Pulmonary artery endothelial cell (primary cell): Measurements from ENCODE around the gene INPP5A. TPM values are rescaled to one million over a fixed set of nuclear protein-coding genes. Genes with fewer than 3 reads are reported as not detected.

ENCODE experiments used
- DNase-seq: peaks from one replicate; pipeline ENCODE4 v3.0.0-alpha.2; 2011; ENCODE audit warnings: low read depth, low spot score
- total RNA-seq: library from RNA; depleted of rRNA; stranded (reverse); fragments of >200 nt; gene quantifications from 2 replicates; pipeline ENCODE4 v1.2.3, GENCODE V29; 2014

INPP5A gene
- total RNA-seq, 1 donor from 2014 or later: 25.4 TPM

DNA sequence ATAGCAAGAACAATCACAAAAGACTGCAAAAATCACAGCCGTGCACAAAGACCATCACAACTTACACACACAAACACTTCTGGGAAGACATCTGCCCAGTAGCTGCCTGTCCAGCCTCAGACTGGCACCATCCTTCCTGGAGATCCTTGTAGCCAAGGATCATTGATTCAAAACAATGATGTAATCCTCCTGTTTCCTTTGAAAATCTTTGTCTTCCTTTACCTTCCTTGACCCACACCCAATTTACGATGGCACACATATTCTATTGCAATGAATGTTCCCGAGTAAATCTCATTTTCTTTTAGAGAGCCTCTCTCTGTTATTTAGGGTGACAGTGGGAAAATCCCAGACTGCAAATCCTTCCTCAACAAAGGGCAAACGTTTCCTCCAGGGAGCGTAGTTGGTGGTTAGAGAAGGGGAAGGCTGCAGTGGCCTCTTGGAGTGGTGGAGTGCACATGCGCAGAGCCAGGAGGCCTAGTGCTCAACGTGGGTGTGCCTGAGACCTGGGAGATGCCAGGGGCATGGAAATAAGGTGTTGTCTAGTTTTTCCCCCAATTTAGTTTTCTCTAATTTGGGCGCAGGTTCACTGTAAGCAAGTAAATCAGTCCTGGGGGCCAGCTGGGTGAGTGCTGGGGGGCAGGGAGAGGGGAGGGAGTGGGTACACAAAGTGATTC is 3.1 kb upstream of the INPP5A start:
- no peak for DNase-seq

DNA sequence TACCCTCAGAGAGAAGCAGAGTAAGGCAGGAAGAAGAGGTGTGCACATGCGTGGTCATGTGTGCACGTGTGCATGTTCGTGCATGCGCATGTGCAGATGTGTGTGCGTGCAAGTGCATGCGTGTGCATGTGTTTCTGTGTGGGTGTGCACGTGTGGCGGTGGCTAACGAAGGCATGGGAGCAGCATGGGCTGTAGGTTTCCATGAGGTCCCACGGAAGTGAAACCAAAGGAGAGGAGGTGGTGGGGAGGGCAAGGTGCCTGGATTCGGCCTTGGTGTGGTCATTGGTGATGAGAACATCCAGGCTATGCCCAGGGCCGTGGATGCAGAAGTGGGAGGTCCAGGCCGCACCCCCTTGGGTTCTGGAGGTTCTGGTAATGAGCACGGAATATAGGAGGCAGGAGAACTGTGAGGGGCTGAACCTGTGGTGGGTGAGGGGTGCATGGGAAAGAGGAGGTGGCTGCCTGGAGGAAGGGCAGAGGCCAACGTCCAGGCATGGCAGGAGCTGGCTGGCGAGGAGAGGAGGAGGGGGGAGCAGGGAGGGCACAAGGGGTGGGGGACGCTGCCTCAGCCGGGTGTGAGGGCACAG is 2.4 kb upstream of the INPP5A start:
- no peak for DNase-seq

DNA sequence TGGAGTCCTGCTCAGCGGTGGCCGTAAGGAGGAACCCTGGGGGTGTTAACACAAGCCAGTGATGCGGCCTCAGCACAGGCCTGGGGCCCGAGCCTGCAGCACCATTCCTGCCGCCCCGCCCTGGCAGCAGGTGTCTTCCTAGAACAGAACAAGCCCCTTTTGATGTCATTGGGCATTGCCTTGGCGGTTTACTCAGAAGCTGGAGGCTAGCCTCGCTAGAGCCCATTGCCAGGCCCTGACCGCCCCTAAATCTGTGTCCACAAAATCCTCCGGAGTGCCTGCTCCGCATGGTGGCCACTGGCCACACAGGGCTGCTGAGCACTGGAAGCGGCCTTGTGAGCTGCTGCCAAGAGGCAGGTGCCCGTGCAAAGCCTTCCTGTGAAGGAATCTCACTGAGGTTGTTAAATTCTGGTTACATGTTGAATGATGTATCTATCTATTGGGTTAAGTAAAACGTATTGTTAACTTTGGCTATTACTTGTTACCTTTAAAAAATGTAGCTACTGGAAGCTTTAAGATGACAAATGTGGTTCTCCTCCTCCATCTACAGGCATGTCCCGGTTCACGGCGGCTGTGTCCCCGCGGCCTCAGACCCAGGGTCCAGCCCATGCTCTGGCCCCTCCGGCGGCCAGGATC is 1.2 kb upstream of the INPP5A start:
- DNase-seq: no peak

DNA sequence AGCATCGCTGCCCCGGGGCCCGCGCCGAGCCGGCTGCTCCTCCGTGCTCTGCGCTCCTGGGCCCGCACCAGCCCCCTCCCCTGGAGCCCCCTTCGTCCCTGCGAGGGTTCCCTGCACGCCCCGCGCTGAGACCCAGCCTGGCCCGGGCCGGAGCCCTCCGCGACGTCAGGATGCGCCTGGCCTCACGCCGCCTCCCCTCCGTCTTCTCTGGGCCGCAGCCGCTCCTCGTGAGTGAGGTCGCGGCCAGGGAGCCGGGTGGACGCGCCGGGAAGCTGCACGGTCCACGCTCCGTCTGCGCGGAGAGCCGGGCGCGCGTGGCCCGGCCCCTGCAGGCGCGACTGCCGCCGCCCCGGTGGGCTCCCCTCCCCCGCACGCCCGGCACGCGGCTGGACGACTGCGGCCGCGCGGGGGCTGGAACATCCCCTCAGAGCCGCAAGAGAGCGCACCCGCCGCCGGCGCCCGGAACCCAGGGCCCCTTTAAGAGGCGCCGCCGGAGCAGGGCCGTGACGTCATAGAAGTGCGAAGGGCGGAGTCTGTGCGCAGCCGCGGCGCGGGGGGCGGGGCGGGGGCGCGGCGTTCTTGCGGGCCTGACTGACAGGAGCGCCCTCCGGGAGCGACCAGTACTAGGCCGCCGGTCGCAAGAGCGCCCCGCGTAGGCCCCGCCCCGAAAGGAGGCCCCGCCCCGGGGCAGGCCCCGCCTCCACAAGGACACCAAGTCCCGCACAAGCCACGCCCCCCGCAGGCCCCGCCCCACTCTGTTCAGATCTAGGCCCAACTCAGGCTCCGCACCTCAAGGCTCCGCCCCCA is 507 bp upstream of the INPP5A start:
- peak; percentile 94 for DNase-seq

DNA sequence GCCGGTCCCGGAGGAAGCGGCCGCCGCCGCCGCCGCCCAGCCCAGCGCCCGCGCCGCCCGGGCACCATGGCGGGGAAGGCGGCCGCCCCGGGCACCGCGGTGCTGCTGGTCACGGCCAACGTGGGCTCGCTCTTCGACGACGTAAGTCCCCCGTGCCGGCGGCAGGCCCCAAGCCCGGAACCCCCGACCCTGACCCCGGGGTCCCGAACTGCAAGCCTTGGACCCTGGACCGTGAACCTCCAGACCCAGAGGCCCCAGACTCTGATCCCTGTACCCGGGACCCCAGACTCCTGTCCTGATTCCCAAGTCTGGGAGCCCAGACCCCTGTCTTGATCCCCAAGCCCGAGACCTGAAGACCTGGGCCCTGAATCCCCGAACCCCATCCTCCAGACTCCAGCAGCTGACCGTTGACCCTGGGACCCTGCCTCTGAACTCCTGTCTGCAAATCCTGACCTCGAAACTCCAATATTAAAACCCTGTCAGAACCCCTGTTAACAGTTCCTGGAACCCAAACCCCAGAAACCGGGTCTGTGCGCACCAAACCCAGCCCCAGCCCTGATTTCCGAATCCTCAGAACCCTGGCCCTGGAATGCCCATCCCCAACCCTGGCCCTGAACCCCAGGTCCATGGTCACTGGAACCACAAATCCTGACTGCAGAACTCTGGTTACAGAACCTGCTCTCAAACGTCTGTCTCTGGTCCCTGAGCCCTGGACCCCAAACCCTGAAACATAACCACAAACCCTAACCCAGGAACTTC is 623 bp downstream of the INPP5A start:
- DNase-seq: no peak

DNA sequence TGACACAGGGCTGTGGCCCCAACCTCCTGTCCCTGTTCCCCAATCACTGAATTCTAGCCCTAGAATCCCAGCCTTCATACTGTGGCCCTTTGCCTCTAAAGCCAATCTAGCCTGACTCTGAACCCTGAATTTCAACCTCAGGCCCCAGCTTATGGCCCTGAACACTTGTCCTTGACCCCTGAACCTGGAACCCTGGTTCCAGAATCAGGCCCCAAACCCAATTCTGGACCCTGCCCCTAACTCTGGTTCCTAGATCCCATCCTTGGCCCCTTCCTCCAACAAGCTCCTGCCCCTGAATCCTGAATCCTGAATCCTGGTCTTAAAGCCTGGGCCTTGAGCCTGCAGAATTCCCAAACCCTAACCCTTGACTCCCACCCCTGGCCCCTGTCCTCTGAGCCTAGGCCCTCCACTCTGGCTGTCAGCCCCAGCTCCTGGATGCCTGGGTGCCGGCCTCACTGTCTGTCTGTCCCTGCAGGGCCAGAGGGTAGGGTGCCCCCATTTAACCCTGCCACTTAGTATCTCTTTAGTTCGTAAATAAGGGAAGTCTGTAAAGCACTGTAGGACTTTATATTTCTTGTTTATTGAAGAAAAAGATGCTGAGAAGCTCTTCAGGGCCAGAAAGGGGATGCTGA is 1.3 kb downstream of the INPP5A start:
- DNase-seq: no peak

DNA sequence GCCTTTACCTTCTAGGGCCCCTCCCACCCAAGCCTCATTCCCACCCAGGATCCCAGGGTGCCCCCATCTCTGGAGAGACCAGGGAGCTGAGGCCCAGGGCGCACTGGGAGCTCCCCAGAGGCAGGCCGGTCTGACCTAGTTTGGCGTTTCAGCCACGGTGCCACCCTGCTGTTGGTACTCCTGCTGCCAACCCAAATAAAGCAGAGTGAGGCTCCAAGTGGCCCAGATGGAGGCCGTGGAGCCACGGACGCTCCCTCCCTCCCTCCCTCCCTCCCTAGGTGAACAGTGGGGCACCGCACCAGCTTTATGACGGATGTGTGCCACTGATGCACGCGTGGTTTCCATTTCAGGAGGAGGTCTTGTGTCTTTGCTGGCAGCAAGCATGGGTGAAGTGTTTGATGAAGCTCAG is 1.8 kb downstream of the INPP5A start:
- no peak for DNase-seq

DNA sequence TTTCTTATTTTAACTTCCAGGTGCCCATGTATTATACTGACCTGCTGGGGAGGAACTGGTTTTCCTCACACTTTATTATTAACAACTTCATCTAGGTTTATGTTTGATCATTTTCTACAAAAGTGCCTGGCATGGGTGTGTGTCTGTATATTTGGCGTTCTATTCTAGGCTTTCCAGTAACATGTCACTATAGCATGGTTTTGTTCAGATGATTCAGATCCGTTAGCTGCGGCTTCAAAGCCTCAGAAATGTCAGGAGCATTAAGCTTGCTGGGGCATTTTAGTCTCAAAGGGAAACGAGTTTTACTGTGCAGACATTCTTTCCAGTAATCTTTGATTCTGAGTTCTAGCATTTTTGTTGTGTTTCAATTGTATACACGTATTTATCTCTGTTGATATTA is 2.3 kb downstream of the INPP5A start:
- DNase-seq: no peak

DNA sequence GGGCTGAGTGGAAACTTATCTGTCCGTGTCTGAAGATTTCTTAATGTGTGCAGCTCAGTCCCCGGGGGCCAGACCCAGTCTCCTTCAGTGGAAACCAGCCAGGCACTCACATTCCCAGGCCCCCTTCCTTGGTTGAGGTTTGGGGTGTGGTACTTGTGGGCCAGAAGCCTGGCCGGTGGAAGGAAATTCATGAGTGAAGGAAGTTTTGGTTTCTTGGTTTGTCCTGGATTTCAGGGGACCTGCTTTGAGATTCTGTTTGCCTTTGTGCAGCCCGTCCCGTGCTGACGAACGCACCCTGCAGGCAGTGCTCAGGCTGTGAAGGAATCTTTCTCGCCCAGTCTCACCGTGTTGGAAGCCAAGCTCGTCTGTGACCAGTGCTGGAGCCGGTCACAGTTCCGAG is 2.9 kb downstream of the INPP5A start:
- no peak for DNase-seq

DNA sequence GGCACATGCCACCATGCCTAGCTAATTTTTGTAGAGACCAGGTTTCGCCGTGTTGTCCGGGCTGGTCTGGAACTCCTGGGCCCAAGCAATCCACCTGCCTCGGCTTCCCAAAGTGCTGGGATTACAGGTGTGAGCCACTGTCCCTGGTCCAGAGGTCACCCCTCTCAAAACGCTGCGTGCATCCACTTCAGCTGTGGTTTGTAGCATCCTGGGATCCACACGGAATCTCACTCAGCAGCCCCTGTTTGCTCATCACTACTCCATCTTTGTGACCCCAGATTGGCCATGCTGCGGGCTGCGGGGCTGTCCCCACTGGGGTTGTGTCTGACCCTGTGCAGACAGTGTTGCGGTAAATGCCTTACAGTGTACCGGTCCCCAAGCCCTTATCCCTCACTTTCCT is 3.5 kb downstream of the INPP5A start:
- DNase-seq: no peak

DNA sequence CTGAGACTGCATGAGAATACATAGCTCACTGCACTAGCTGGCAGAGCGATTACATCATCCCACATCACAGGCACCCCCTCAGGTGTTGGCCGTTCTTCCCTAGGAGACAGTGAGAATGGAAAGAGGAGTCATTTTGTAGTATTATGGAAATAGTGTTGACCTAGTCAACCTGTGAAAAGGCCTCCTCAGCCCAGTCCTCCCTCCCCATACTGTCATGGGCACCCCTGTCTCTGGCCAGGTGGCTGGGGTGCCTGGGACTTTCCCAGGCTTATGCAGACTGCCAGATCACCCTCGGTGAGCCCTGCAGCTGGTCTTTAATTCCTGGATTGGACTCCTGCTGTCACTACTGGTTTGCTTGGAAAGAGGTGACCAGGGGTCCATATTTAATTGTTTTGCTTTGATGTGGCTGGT is 4.0 kb downstream of the INPP5A start:
- DNase-seq: no peak

DNA sequence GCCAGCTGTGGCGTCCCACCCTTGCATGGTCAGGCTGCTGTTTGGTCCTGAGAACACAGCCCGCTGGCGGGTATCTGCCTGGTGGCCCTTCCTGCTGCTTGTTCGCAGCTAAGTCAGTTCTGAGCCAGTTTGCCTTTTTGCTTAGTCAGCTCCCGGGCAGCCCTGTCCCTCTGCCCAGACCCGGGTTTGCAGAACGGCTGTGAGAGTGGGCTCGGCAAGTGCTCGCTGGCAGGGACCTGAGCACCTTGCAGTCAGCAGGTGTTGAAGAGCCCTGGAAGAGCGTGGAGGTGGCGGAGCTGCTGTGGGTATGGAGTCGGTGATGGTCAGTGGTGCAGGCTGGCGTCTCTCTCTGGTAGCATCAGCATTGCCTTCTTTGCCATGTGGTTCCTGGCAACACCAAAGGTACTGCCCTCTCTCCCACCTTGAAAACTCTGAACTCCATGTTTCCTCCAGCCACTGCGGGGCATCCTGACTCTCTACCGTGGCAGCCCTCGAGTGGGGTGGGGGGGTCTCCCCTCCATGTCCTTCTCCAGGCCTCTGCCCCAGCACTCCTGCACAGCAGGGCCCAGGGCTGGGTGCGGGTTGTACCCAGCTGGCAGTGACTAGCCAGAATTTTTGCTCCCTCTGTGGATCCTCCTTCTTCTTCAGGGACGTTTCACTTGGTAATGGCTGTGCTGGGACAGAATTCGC is 4.6 kb downstream of the INPP5A start:
- DNase-seq: no peak

DNA sequence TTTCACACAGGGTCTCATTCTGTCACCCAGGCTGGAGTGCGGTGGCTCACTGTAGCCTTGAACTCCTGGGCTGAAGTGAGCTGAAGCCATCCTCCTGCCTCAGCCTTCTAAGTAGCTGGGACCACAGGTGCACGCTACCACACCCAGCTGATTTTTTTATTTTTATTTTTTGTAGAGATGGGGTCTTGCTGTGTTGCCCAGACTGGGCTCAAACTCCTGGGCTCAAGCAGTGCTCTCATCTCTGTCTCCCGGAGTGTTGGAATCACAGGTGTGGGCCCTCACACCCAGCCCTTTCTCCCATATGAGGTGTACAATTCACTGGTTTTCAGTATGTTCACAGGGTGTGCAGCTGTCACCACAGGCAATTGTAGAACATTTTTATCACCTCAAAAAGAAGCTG is 5.2 kb downstream of the INPP5A start:
- no peak for DNase-seq

DNA sequence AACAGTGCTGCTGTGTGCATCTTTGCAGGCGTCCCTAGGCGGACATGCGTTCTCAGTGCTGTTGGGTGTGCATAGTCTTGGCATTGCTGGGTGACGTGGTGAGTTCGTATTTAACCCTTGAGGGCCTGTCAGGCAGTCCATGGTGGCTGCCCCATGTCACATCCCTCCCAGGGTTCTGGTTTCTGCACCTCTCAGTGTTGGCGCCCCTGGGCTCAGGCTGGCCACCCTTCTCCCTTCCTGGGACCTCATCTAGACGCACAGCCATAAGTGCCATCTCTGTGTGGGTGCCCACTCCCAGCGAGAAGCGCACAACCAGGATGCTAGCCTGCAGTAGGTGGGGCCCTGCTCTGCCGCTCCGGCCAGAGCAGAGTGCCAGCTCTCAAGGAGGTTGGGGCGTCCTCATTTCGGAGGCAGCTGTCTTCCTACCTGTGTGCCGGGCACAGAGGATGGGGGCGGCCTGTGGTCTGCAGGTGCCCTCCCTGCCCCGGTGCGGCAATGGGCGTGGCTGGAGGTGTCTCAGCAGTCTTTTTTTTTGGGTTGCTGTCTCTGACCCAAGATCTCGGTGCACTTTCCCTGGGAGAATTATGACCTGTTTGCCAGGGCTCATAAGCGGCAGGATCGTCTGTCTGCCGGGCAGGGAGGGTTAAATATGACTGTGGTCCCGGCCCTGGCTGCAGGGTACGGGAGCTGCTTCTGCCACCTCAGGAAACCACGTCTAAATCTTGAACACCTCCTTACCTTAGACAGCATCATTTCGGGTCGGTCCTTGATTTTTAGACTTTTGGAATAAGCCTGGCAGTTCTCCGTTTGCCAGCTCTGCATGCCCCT is 6.5 kb downstream of the INPP5A start:
- DNase-seq: no peak

DNA sequence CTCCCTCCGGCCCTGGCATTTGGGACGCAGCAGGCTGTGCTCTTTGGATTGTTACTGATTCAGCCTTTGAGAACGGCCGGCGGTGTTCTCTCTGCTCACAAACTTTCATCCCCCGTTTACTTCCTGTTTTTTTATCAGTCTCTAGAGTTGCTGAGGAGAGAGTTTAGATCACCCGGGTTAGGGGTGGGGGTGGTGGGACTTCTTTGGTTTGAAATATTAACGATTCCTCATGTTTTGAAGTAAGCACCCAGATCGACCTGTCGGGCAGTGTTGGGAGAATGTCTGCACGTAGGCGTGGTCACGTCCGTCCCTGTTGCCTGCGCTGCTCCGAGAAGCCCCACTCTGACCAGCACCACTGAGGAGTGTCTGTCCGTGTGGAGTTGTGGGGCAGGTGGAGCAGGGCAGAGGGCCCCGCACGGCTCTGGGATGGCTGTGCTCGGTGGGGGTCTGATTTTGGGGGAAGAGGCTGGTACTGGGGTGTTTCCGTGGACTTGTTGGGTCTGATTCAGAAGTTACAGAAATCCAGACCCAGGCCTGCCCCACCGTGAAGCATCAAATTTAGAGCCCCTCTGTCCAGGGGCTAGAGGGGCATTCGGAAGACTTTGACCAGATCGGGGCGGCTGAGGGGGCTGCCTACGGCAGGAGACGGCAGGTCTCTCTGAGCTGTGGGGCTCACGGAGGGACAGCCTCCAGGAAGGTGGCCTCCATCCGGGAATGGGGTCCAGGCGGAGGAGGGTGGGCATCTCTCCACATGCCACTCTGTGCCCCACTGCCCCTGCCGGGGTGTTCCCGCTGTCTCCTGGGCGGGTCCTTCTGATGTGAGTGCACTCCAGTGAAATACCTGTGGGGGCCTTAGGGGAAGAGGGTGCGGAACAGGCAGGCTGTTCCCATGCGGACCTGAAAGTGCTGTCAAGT is 7.4 kb downstream of the INPP5A start:
- DNase-seq: no peak

DNA sequence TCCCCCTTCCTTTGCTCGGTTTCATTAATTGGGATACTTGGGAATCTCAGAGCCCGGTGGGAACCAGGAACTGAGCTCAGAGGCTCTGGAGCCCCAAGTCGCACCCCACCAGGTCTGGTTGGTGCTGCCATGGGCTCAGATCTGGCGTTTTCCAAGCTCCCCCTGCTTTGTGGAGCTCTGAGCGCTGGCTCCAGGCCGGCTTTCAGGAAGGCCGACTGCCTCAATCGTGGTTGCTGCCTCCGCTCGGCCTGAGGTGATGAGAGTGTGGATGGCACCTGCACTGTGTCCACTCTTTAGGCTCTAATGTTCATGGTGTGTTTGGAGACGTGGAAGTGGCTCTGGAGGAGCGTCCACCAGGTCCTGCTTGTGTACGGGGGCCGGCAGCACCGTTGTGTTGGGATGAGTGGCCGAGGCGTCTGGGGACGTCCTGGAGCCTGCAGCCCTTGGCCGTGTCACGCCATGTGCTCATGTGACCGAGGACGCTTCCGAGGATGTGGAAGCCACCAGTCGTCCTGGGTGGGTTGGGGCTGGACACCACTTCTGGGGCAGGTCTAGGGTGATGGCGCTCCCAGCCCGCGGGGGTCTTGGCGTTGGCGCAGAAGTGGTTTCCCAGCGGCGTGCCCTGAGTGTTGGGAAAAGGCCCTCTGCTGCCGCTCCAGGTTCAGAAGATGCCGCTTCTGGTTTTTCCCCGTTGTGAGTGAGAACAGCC is 8.2 kb downstream of the INPP5A start:
- DNase-seq: no peak

DNA sequence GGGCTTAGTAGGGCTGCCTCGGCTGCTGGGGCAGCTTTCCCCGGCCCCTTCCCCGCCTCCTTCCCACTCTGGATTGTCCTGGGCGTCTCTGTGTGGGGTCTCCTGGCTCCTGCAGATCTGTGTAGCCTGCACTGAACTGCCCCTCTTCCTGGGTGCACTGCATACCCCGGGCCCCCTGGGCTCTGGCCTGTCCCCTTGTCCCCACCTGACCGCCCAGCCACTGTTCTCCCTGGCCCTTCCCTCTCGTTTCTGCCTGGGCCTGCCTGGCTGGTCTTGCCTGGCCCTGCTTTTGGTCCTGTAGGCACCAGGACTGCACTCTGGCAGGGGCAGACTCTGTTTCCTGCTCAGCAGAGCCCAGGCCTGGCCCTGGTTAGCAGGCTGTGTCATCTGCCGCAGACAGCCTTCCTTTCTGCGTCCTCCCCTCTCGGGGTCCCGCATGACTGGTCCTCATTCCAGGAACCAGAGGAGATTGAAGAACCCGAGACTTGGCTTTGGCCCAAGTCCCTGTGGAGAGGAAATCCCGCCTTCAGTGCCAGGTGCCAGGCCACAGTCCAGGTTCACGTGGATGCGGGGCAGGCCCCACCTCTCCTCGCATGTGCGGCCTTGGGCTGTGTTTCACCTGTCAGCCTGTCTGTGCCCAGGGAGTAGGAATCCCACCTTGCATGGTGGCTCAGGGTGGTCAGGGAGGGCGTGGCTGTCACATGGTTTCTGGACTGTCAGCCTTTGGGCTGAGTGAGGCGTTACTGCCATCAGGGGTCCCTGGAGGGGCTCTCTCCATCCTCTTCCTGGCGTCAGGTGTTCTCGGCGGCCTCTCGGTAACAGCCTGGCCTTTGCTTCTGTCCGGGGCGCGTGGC is 9.2 kb downstream of the INPP5A start:
- DNase-seq: no peak
